ENCODE data around the gene GALM. TPM values are rescaled to one million over a fixed set of nuclear protein-coding genes. Genes with fewer than 3 reads are reported as not detected.

GALM gene
- polyA plus RNA-seq, 1 donor from 2014 or later: not detected

DNA sequence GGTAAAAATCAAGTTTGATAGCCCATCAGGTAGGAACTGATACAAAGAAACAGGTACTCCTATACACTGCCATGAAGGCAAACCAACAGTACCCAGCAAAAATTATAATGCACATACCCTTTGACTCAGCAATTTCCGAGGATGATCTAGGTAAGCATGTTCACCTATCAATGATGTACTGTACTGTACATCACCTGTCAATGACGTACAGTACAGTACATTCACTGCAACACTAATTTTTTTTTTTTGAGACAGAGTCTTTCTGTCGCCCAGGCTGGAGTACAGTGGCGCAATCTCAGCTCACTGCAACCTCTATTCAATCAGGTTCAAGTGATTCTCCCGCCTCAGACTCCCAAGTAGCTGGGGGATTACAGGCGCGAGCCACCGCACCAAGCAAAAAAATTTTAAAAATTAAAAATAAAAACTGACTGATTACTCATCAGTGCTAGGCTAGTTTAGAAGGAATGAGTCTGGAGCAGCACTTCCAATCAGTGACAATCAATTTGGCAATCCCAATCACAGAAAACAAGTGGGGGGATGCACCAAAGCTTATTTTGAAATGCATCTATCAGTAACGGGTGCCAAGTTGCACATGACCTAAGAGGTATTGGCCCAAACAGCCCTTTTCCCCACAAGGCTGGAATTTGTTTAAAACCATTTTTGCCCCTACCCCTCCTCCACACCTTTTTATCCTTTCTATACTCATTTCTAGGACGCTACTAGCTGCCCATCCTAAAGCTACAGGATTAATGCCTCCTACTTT is 77.1 kb downstream of the GALM start:
- peaks cover 16% of the 10 kb centered on the region for H4K20me1 ChIP-seq (ENCODE audit: insufficient read depth)
- TF ChIP-seq TAF1 (IDR thresholded peaks at IDR 0.05; ENCODE audit: low read depth) (no peak), MXI1 (conservative IDR thresholded peaks at IDR 0.05; ENCODE audit: poor library complexity, severe bottlenecking) (no peak), POLR2AphosphoS5 (IDR thresholded peaks at IDR 0.05) (no peak), EP300 (conservative IDR thresholded peaks at IDR 0.05; ENCODE audit: poor library complexity, severe bottlenecking) (no peak), RAD21 (conservative IDR thresholded peaks at IDR 0.05) (no peak), EZH2 (IDR thresholded peaks at IDR 0.05; ENCODE audit: borderline replicate concordance, insufficient read depth, low read length, poor library complexity, severe bottlenecking) (no peak), SMC3 (conservative IDR thresholded peaks at IDR 0.05; ENCODE audit: poor library complexity) (no peak)
- TF ChIP-seq, protein P1, sequence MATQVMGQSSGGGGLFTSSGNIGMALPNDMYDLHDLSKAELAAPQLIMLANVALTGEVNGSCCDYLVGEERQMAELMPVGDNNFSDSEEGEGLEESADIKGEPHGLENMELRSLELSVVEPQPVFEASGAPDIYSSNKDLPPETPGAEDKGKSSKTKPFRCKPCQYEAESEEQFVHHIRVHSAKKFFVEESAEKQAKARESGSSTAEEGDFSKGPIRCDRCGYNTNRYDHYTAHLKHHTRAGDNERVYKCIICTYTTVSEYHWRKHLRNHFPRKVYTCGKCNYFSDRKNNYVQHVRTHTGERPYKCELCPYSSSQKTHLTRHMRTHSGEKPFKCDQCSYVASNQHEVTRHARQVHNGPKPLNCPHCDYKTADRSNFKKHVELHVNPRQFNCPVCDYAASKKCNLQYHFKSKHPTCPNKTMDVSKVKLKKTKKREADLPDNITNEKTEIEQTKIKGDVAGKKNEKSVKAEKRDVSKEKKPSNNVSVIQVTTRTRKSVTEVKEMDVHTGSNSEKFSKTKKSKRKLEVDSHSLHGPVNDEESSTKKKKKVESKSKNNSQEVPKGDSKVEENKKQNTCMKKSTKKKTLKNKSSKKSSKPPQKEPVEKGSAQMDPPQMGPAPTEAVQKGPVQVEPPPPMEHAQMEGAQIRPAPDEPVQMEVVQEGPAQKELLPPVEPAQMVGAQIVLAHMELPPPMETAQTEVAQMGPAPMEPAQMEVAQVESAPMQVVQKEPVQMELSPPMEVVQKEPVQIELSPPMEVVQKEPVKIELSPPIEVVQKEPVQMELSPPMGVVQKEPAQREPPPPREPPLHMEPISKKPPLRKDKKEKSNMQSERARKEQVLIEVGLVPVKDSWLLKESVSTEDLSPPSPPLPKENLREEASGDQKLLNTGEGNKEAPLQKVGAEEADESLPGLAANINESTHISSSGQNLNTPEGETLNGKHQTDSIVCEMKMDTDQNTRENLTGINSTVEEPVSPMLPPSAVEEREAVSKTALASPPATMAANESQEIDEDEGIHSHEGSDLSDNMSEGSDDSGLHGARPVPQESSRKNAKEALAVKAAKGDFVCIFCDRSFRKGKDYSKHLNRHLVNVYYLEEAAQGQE (IDR thresholded peaks at IDR 0.05; ENCODE audit: borderline replicate concordance): no peak
- TF ChIP-seq, protein P2, sequence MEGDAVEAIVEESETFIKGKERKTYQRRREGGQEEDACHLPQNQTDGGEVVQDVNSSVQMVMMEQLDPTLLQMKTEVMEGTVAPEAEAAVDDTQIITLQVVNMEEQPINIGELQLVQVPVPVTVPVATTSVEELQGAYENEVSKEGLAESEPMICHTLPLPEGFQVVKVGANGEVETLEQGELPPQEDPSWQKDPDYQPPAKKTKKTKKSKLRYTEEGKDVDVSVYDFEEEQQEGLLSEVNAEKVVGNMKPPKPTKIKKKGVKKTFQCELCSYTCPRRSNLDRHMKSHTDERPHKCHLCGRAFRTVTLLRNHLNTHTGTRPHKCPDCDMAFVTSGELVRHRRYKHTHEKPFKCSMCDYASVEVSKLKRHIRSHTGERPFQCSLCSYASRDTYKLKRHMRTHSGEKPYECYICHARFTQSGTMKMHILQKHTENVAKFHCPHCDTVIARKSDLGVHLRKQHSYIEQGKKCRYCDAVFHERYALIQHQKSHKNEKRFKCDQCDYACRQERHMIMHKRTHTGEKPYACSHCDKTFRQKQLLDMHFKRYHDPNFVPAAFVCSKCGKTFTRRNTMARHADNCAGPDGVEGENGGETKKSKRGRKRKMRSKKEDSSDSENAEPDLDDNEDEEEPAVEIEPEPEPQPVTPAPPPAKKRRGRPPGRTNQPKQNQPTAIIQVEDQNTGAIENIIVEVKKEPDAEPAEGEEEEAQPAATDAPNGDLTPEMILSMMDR (IDR thresholded peaks at IDR 0.05; ENCODE audit: poor library complexity, severe bottlenecking): no peak
- H3K9me2 ChIP-seq (ENCODE audit: insufficient read depth, low read length): no peaks in the 10 kb centered on the region
- H2AFZ ChIP-seq (ENCODE audit: low read depth, low read length): no peak overlapping the region
- peaks cover 31% of the 10 kb centered on the region for H3K36me3 ChIP-seq (ENCODE audit: insufficient read depth, low read length)
- H3K27me3 ChIP-seq (ENCODE audit: insufficient read depth, low read depth, low read length): no peaks in the 10 kb centered on the region
- H3F3A ChIP-seq (ENCODE audit: insufficient read depth, low read length, poor library complexity, severe bottlenecking): no peaks in the 10 kb centered on the region
- H3K27ac ChIP-seq (ENCODE audit: low read length): no peak overlapping the region
- H3K4me3 ChIP-seq (ENCODE audit: low read length): no peak overlapping the region
- H3K9ac ChIP-seq (ENCODE audit: low read length): no peak overlapping the region
- no peaks in the 10 kb centered on the region for H3K9me3 ChIP-seq (ENCODE audit: low read length)
- H3K79me2 ChIP-seq (replicated peaks; ENCODE audit: insufficient read depth, low read length): peaks cover 49% of the 10 kb centered on the region
- H3K4me2 ChIP-seq (ENCODE audit: low read length): no peak overlapping the region

DNA sequence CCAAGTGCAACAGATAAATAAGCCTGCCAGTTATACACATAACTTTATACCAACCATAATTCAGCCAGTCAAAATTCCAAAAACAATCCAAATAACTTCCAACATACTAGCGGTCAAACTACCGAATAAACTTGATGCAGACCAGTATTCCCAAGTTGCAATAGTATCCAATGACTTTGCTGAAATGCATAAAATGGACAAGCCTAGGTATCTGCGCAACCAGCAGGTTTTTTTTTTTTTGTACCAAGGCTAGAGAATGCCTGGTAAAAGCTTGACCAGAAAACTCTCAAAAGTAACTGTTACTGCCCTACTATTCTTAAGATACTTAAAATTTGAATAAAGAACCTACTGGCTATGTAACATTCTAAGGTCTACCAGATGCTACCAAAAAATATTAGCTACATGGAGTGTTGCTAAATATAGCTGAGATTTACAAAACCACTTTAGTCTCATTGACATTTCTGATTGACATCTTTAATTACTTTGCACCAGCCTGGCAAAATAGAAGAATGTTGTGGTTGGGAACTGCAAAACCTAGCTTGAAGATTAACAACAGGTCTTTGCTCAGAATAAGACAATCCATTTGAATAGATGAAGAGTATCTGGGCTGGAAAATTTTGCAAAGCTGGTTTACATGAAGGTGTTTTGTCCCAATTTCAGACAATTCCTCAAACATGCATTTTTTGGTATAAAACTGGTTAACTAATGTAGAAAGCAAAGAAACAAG is 77.9 kb downstream of the GALM start:
- peaks cover 34% of the 10 kb centered on the region for H3K36me3 ChIP-seq (ENCODE audit: insufficient read depth, low read length)
- TF ChIP-seq EZH2 (IDR thresholded peaks at IDR 0.05; ENCODE audit: borderline replicate concordance, insufficient read depth, low read length, poor library complexity, severe bottlenecking) (no peak), SMC3 (conservative IDR thresholded peaks at IDR 0.05; ENCODE audit: poor library complexity) (no peak), TAF1 (IDR thresholded peaks at IDR 0.05; ENCODE audit: low read depth) (no peak), MXI1 (conservative IDR thresholded peaks at IDR 0.05; ENCODE audit: poor library complexity, severe bottlenecking) (no peak), RAD21 (conservative IDR thresholded peaks at IDR 0.05) (no peak), POLR2AphosphoS5 (IDR thresholded peaks at IDR 0.05) (no peak), EP300 (conservative IDR thresholded peaks at IDR 0.05; ENCODE audit: poor library complexity, severe bottlenecking) (no peak)
- TF ChIP-seq, protein P2 (IDR thresholded peaks at IDR 0.05; ENCODE audit: poor library complexity, severe bottlenecking): no peak
- TF ChIP-seq, protein P1 (IDR thresholded peaks at IDR 0.05; ENCODE audit: borderline replicate concordance): no peak
- peaks cover 16% of the 10 kb centered on the region for H4K20me1 ChIP-seq (ENCODE audit: insufficient read depth)
- H2AFZ ChIP-seq (ENCODE audit: low read depth, low read length): no peak overlapping the region
- no peaks in the 10 kb centered on the region for H3F3A ChIP-seq (ENCODE audit: insufficient read depth, low read length, poor library complexity, severe bottlenecking)
- no peak overlapping the region for H3K4me3 ChIP-seq (ENCODE audit: low read length)
- H3K9me3 ChIP-seq (ENCODE audit: low read length): no peaks in the 10 kb centered on the region
- H3K79me2 ChIP-seq (replicated peaks; ENCODE audit: insufficient read depth, low read length): peaks cover 58% of the 10 kb centered on the region
- no peaks in the 10 kb centered on the region for H3K27me3 ChIP-seq (ENCODE audit: insufficient read depth, low read depth, low read length)
- no peaks in the 10 kb centered on the region for H3K9me2 ChIP-seq (ENCODE audit: insufficient read depth, low read length)
- no peak overlapping the region for H3K9ac ChIP-seq (ENCODE audit: low read length)
- no peak overlapping the region for H3K27ac ChIP-seq (ENCODE audit: low read length)
- H3K4me2 ChIP-seq (ENCODE audit: low read length): no peak overlapping the region
